PC-3 (cell line): Measurements from ENCODE around the gene JAKMIP1.

Experiments
- EZH2 ChIP-seq: fragments of 300-600 bp; sonication (generic); IDR thresholded peaks from one replicate; pipeline ENCODE4 v1.6.1; 2017; ENCODE audit warnings: antibody characterized with exemption, mild to moderate bottlenecking, low read length; ENCODE audit not compliant: unreplicated experiment
- TF ChIP-seq, protein P1 (sequence below): fragments of 300-600 bp; sonication (generic); conservative IDR thresholded peaks from 2 replicates; pipeline ENCODE4 v1.5.1; 2017; ENCODE audit warnings: antibody characterized with exemption, low read depth, mild to moderate bottlenecking, low read length

DNA sequence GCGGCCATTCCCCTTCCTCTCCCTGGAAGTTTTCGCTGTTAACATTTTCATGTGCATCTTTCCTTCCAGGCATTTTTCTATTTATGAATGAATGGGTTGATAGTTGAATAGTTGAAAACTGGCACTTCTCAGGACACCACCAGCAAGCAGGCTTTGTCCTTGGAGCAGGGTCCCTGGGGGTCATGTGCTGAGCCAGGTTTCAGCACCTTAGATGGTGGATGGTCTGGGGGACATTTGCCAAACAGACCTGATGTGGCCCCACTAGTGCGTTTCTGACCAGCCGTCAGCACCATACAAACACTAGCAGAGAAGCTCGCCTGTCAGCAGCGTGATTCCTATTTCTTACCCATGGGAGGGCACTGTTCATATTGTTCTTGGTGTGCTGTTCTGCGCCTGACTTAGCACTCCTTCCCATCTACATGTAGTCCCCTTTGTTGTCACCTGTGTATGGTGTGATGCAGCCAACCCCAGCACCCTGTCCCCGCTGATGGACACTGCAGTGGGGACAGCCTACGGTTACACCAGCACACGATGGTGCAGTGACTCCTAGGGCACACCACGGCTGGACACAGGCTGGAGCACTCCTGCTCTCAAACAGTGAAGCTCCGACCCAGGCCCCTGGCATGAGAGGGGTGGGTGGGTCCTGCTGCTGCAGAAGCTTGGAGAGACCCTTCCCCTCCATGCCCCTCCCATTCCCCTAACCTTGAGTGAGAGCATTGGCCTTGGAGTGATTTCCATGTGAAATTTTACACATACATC is 42.1 kb upstream of the JAKMIP1 start:
- TF ChIP-seq, protein P1, sequence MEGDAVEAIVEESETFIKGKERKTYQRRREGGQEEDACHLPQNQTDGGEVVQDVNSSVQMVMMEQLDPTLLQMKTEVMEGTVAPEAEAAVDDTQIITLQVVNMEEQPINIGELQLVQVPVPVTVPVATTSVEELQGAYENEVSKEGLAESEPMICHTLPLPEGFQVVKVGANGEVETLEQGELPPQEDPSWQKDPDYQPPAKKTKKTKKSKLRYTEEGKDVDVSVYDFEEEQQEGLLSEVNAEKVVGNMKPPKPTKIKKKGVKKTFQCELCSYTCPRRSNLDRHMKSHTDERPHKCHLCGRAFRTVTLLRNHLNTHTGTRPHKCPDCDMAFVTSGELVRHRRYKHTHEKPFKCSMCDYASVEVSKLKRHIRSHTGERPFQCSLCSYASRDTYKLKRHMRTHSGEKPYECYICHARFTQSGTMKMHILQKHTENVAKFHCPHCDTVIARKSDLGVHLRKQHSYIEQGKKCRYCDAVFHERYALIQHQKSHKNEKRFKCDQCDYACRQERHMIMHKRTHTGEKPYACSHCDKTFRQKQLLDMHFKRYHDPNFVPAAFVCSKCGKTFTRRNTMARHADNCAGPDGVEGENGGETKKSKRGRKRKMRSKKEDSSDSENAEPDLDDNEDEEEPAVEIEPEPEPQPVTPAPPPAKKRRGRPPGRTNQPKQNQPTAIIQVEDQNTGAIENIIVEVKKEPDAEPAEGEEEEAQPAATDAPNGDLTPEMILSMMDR, result no peak
- no peak for TF ChIP-seq EZH2
